Suprapubic skin (tissue), 3 donors: ENCODE results near the gene RIMBP2.

Experiments used
- CTCF ChIP-seq, 2 donors: fragments of 200-600 bp in 1 of 2; fragments of 450-650 bp in 1 of 2; sonication (generic) in 1 of 2; IDR thresholded peaks; one replicate each; pipeline ENCODE4 v1.5.1; 2016 to 2019; ENCODE audit warnings: antibody characterized with exemption in 2 of 2, mild to moderate bottlenecking in 1 of 2, moderate library complexity in 1 of 2
- EP300 ChIP-seq: sonication (generic); formaldehyde crosslinking; IDR thresholded peaks from one replicate; pipeline ENCODE4 v1.6.1; 2017; ENCODE audit warnings: antibody characterized with exemption
- POLR2A ChIP-seq, 2 donors: fragments of 450-650 bp; IDR thresholded peaks; one replicate each; pipeline ENCODE4 v1.6.1; 2017; ENCODE audit warnings: antibody characterized with exemption in 2 of 2, mild to moderate bottlenecking in 2 of 2, moderate library complexity in 2 of 2

- TF ChIP-seq CTCF (IDR thresholded peaks at IDR 0.05) (no peak), EP300 (no peak), POLR2A (IDR thresholded peaks at IDR 0.05) (no peak)
Observed at GRCh38 chr12:130372936-130373335, 343.2 kb downstream of the RIMBP2 start.
